GM12878 (cell line): Measurements from ENCODE around the gene CSNK2A1. TPM values are rescaled to one million over a fixed set of nuclear protein-coding genes. Genes with fewer than 3 reads are reported as not detected.

Experiments used
- ATAC-seq: fragments of 200-7000 bp; cut with Tn5 transposase; 3 replicates; pipeline ENCODE4 v1.9.1; 2020; ENCODE audit warnings: mild to moderate bottlenecking, moderate library complexity
- BruUV-seq: library from RNA; stranded (reverse); fragments of 400-500 nt; replicated peaks from 2 replicates; lab custom pipeline; 2021; lab: Mats Ljungman, UMichigan
- CTCF ChIA-PET: fragments of 300-600 bp; sonication (Branson Sonifier 250); formaldehyde crosslinking; extraction: SDS; loops from one replicate; lab custom pipeline; 2021; ENCODE audit warnings: inconsistent platforms; lab: Yijun Ruan, JAX
- POLR2A ChIA-PET: fragments of 350-600 bp; formaldehyde crosslinking; extraction: SDS; loops from one replicate; lab custom pipeline; 2021; ENCODE audit warnings: inconsistent platforms; lab: Charles Lee
- RAD21 ChIA-PET: fragments of 300-600 bp; sonication (Branson Sonifier 250); formaldehyde crosslinking; loops from one replicate; lab custom pipeline; 2023; ENCODE audit warnings: antibody characterized with exemption; ENCODE audit not compliant: unreplicated experiment; lab: Charles Lee
- SMC1A ChIA-PET: fragments of 300-600 bp; sonication (Branson Sonifier 250); formaldehyde crosslinking; loops from one replicate; lab custom pipeline; 2023; ENCODE audit not compliant: unreplicated experiment, uncharacterized antibody; lab: Charles Lee
- DNase-seq: peaks from one replicate; pipeline ENCODE4 v3.0.0-alpha.2; 2011; ENCODE audit warnings: low read depth, low spot score
- FAIRE-seq: peaks from 3 replicates; lab custom pipeline; 2011; peaks lifted over from hg19 to GRCh38; lab: Jason Lieb, UNC
- H2AFZ ChIP-seq: 2 replicates; pipeline ENCODE4 v1.6.0; 2011; ENCODE audit warnings: low read depth, low read length, control low read depth; ENCODE audit not compliant: control insufficient read depth
- H3K27ac ChIP-seq: 2 replicates; pipeline ENCODE4 v1.5.1; 2011; ENCODE audit warnings: control low read depth; ENCODE audit not compliant: control insufficient read depth, insufficient read depth
- H3K27me3 ChIP-seq, 2 experiments: replicated peaks in 1 of 2; 2 replicates each; pipeline versions ENCODE4 v1.6.0 to v1.6.1; 2011; ENCODE audit warnings: low read length in 1 of 2; ENCODE audit not compliant: control insufficient read depth in 2 of 2, insufficient read depth in 2 of 2
- H3K36me3 ChIP-seq, 2 experiments: 2 replicates each; pipeline ENCODE4 v1.5.1; 2011; ENCODE audit warnings: low read length in 1 of 2; ENCODE audit not compliant: control insufficient read depth in 2 of 2, insufficient read depth in 2 of 2
- H3K4me1 ChIP-seq: 2 replicates; pipeline ENCODE4 v1.6.1; 2011; ENCODE audit warnings: mild to moderate bottlenecking, low read length, moderate library complexity, mixed read lengths; ENCODE audit not compliant: control insufficient read depth, insufficient read depth
- H3K4me2 ChIP-seq: 2 replicates; pipeline ENCODE4 v1.6.0; 2011; ENCODE audit warnings: control low read depth; ENCODE audit not compliant: control insufficient read depth, insufficient read depth
- H3K4me3 ChIP-seq: fragments of 200-600 bp; sonication (generic); 2 replicates; pipeline ENCODE4 v1.5.1; 2016
- H3K79me2 ChIP-seq: 2 replicates; pipeline ENCODE4 v1.6.0; 2011; ENCODE audit warnings: low read length; ENCODE audit not compliant: control insufficient read depth, insufficient read depth
- H3K9ac ChIP-seq: 2 replicates; pipeline ENCODE4 v1.8.0; 2011; ENCODE audit warnings: low read length, control low read depth, mixed read lengths; ENCODE audit not compliant: control insufficient read depth, insufficient read depth
- H3K9me3 ChIP-seq: replicated peaks from 3 replicates; pipeline ENCODE4 v1.5.1; 2011; ENCODE audit warnings: mild to moderate bottlenecking, low read length; ENCODE audit not compliant: control insufficient read depth, insufficient read depth
- H4K20me1 ChIP-seq: 2 replicates; pipeline ENCODE4 v1.6.0; 2011; ENCODE audit not compliant: control insufficient read depth, insufficient read depth
- CBX3 ChIP-seq: fragments of 200-600 bp; sonication (generic); IDR thresholded peaks from 2 replicates; pipeline ENCODE4 v1.6.1; 2016; ENCODE audit warnings: low read depth, borderline replicate concordance
- FOXK2 ChIP-seq: fragments of 450-650 bp; IDR thresholded peaks from 2 replicates; pipeline ENCODE4 v1.6.1; 2017; ENCODE audit warnings: mild to moderate bottlenecking, moderate library complexity
- KAT2A ChIP-seq: conservative IDR thresholded peaks from 2 replicates; pipeline ENCODE4 v1.6.1; 2011; ENCODE audit warnings: low read depth, low read length; ENCODE audit not compliant: control insufficient read depth
- KDM1A ChIP-seq: fragments of 200-600 bp; sonication (generic); IDR thresholded peaks from 2 replicates; pipeline ENCODE4 v1.6.1; 2016; ENCODE audit warnings: borderline replicate concordance
- NBN ChIP-seq: fragments of 450-650 bp; IDR thresholded peaks from 2 replicates; pipeline ENCODE4 v1.6.1; 2016
- NFXL1 ChIP-seq: fragments of 450-650 bp; IDR thresholded peaks from 2 replicates; pipeline ENCODE4 v1.6.1; 2017; ENCODE audit warnings: antibody characterized with exemption, mild to moderate bottlenecking, borderline replicate concordance
- POLR2A ChIP-seq: IDR thresholded peaks from 2 replicates; pipeline ENCODE4 v1.6.1; 2011; ENCODE audit warnings: low read depth, mild to moderate bottlenecking, low read length
- RB1 ChIP-seq: fragments of 450-650 bp; formaldehyde crosslinking; IDR thresholded peaks from 2 replicates; pipeline ENCODE4 v1.6.1; 2017; ENCODE audit warnings: mild to moderate bottlenecking, borderline replicate concordance
- SP1 ChIP-seq: IDR thresholded peaks from one replicate; pipeline ENCODE4 v1.6.1; 2011; ENCODE audit warnings: low read depth, low read length
- STAT3 ChIP-seq: IDR thresholded peaks from 2 replicates; pipeline ENCODE4 v1.6.1; 2011; ENCODE audit warnings: low read depth, low read length, improper control_type of control experiment
- YBX1 ChIP-seq: fragments of 450-650 bp; IDR thresholded peaks from 2 replicates; pipeline ENCODE4 v1.6.1; 2016; ENCODE audit warnings: antibody characterized with exemption
- whole genome bisulfite sequencing: methylation state at CpG from one replicate; pipeline ENCODE4 v1.1.6; 2016; ENCODE audit warnings: low lambda C conversion rate; ENCODE audit not compliant: insufficient replicate concordance, insufficient coverage; ENCODE audit errors: missing lambda C conversion rate; 5-methylcytosine and 5-hydroxymethylcytosine counted together
- in situ Hi-C: fragments of 300-500 bp; cut with MboI; formaldehyde crosslinking; loops from 9 replicates; pipeline ENCODE4 v1.14.3; 2018; ENCODE audit warnings: mixed read lengths
- intact Hi-C: fragments of 100-400 bp; cut with micrococcal nuclease; formaldehyde crosslinking; loops from one replicate; pipeline ENCODE4 v1.14.2; 2022; ENCODE audit not compliant: unreplicated experiment
- polyA plus RNA-seq, 11 experiments: library from polyadenylated mRNA; depleted of rRNA in 4 of 11; unstranded in 6 of 11; stranded (reverse) in 5 of 11; fragments of >200 nt; fragmentation: Nextera tagmentation in 4 of 11; fragmentation: Illumina TruSeq in 1 of 11; extraction: Ambion mirVana in 4 of 11; extraction: Trizol in 1 of 11; gene quantifications; 1 replicate in 1 of 11; 2 replicates in 10 of 11; pipeline versions ENCODE4 v1.2.1 to v1.2.3, GENCODE V29; 2011 to 2016; ENCODE audit warnings: inconsistent platforms in 2 of 11, missing spikeins in 2 of 11, low read depth in 1 of 11
- total RNA-seq, 4 experiments: library from RNA; depleted of rRNA in 3 of 4; stranded (reverse); fragments of >200 nt in 3 of 4; fragmentation: Illumina TruSeq in 1 of 4; extraction: Trizol in 1 of 4; gene quantifications; 2 replicates each; pipeline versions ENCODE4 v1.2.1 to v1.2.3, GENCODE V29; 2013 to 2021
- TF ChIP-seq, protein P1 (sequence below): IDR thresholded peaks from 2 replicates; pipeline ENCODE4 v1.6.1; 2011; ENCODE audit warnings: low read depth, low read length, improper control_type of control experiment, borderline replicate concordance

Gene CSNK2A1
- total and polyA plus RNA-seq, 10 of the 15 experiments (the other 5 are each of a cell fraction or from before 2014, with no cell fraction given), result 47.6 to 199 (median 95.0) TPM

DNA sequence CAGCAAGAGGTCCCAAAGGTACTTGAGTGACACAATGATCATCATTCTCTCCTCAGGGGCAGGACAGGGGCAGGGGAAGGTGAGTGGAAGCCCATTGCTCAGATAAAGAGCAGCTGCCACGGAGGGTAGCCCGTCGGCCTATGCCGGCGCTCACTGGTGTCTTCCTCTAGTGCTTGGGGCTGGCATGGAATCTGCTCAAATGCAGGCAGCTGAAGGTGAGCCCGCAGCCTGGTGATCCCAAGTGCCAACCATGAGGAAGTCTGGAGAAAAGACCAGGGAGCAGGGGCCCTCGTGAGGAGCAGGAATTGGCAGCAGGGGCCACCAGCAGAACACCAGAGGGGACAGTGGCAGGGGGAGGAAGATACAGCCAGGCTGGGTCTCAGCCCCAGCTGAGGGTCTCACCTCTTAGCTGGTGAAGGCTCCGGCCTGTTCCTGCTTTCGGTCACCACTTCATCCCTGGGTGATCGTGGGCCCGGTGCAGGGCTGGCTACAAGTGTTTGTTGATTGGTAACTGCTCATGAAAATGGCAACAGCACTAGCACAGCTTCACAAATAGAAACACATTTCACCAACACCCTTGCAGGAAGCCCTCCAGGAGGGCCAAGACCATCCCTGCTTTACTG, 110.8 kb downstream of the CSNK2A1 start:
- DNase-seq (no peak), ATAC-seq (no peak), FAIRE-seq (no peak)
- no peak overlapping the region; the same call in 1 of the 2 replicates for H3K9ac ChIP-seq
- ChIA-PET RAD21 (interaction anchor here (0.8 to 1.8 kb wide), 3 partner anchors 25 to 129 kb away, joined by 3 to 10 read pairs (median 3); no protein-coding TSS in a partner anchor), POLR2A (interaction anchor here (1.0 to 2.1 kb wide), 4 partner anchors 20 to 104 kb away, joined by 3 to 7 read pairs (median 3); partner anchors contain the start of gene TRIB3), SMC1A (interaction anchor here (1.0 to 1.3 kb wide), 3 partner anchors 22 to 59 kb away, joined by 3 read pairs; no protein-coding TSS in a partner anchor), CTCF (interaction anchor here (1.0 to 3.8 kb wide), 5 partner anchors 13 to 78 kb away, joined by 3 to 21 read pairs (median 6); no protein-coding TSS in a partner anchor)
- in situ Hi-C loops, result no loop called here
- H3K79me2 ChIP-seq, result no peaks in the 10 kb centered on the region
- peaks cover 25% of the 10 kb centered on the region for H3K4me1 ChIP-seq
- peak overlapping the region; percentile 72 for H3K4me2 ChIP-seq
- H4K20me1 ChIP-seq, result no peaks in the 10 kb centered on the region
- WGBS, result 69% methylated on average over 11 of the region's 11 CpGs
- no peak overlapping the region for H2AFZ ChIP-seq
- H3K27ac ChIP-seq, result peak overlapping the region; percentile 92
- intact Hi-C loops, result no loop called here
- no peak overlapping the region for H3K4me3 ChIP-seq
- H3K9me3 ChIP-seq, result no peaks in the 10 kb centered on the region
- H3K36me3 ChIP-seq, result peaks cover 17 to 28% of the 10 kb centered on the region in 2 experiments
- TF ChIP-seq POLR2A (0 out of 2 replicates have a peak, but pooled peaks have one; percentile 25), CBX3 (no peak)
- H3K27me3 ChIP-seq, result no peaks in the 10 kb centered on the region
- BruUV-seq, result no TSS peak

DNA sequence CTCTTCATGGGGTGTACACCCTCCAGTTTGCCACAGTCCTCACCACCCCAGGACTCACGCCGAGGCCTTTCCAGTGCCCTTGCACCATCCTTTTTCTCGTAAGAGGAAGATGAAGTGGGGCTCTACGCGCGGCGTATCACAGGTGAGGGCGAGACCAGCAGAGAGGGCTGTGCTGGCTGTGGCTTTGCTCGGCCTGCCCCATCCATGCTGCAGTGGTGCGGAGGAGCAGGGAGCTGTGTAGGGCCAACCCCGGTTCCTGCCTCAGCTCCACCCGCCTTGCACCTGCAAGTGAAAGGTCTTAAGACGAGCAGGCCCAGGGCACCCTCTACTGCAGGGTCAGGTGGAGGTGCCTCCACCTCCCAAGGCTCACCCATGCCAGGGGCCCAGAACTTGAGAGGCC, 111.4 kb downstream of the CSNK2A1 start:
- 84% methylated on average over 13 of the region's 13 CpGs for WGBS
- ChIA-PET SMC1A (interaction anchor here (1.1 to 1.3 kb wide), 4 partner anchors 22 to 77 kb away, joined by 3 to 4 read pairs (median 3); no protein-coding TSS in a partner anchor), CTCF (interaction anchor here (0.8 to 3.8 kb wide), 8 partner anchors 13 to 102 kb away, joined by 3 to 21 read pairs (median 4); no protein-coding TSS in a partner anchor), POLR2A (interaction anchor here (1.4 to 2.1 kb wide), 2 partner anchors 19 to 51 kb away, joined by 3 to 7 read pairs; partner anchors contain the start of gene TRIB3), RAD21 (interaction anchor here (1.0 to 1.8 kb wide), 3 partner anchors 78 to 130 kb away, joined by 3 to 10 read pairs (median 4); no protein-coding TSS in a partner anchor)
- ATAC-seq (no peak), DNase-seq (no peak), FAIRE-seq (no peak)
- in situ Hi-C loops (no loop called here), intact Hi-C loops (no loop called here)
- no peak overlapping the region for H3K4me3 ChIP-seq
- H3K27ac ChIP-seq, result no peak overlapping the region
- no TSS peak for BruUV-seq
- H3K27me3 ChIP-seq, result no peaks in the 10 kb centered on the region
- no peak overlapping the region for H2AFZ ChIP-seq
- H3K4me2 ChIP-seq, result no peak overlapping the region
- H3K79me2 ChIP-seq, result no peaks in the 10 kb centered on the region
- H3K4me1 ChIP-seq, result peaks cover 24% of the 10 kb centered on the region
- peaks cover 20 to 28% of the 10 kb centered on the region in 2 experiments for H3K36me3 ChIP-seq
- H3K9ac ChIP-seq, result no peak overlapping the region
- H4K20me1 ChIP-seq, result no peaks in the 10 kb centered on the region
- TF ChIP-seq YBX1 (no peak), FOXK2 (no peak), KDM1A (no peak), SP1 (no peak), RB1 (no peak), KAT2A (no peak), NFXL1 (no peak), NBN (no peak), STAT3 (no peak)
- TF ChIP-seq, protein P1, sequence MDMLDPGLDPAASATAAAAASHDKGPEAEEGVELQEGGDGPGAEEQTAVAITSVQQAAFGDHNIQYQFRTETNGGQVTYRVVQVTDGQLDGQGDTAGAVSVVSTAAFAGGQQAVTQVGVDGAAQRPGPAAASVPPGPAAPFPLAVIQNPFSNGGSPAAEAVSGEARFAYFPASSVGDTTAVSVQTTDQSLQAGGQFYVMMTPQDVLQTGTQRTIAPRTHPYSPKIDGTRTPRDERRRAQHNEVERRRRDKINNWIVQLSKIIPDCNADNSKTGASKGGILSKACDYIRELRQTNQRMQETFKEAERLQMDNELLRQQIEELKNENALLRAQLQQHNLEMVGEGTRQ, result no peak
- H3K9me3 ChIP-seq, result no peaks in the 10 kb centered on the region
